Fibroblast of villous mesenchyme (primary cell): ENCODE measurements around the gene ZNF668. TPM values are rescaled to one million over a fixed set of nuclear protein-coding genes. Genes with fewer than 3 reads are reported as not detected.

Source experiments
- DNase-seq: peaks from one replicate; pipeline ENCODE4 v3.0.0-alpha.2; 2010; ENCODE audit warnings: low read depth
- H3K4me3 ChIP-seq: 2 replicates; pipeline ENCODE4 v1.5.1; 2011; ENCODE audit warnings: low read depth, mild to moderate bottlenecking, low read length
- total RNA-seq: library from RNA; depleted of rRNA; stranded (reverse); fragments of >200 nt; gene quantifications from 2 replicates; pipeline ENCODE4 v1.2.3, GENCODE V29; 2012
- TF ChIP-seq, protein P1 (sequence below): IDR thresholded peaks from 2 replicates; pipeline ENCODE4 v1.5.1; 2012; ENCODE audit warnings: low read depth, mild to moderate bottlenecking, low read length; ENCODE audit not compliant: insufficient read depth

Gene ZNF668
- 16.0 and 27.1 TPM in 2 replicates for total RNA-seq

GRCh38 chr16:31073970-31074813 is at the start of gene ZNF668, which contains the start of gene ZNF646:
Gene ZNF668, minus strand, starts transcription at chr16:31074240. Its CDS starts 9,781 bp downstream, at chr16:31064459.
Gene ZNF646, plus strand, starts transcription at chr16:31074422. Its CDS starts 1,903 bp downstream, at chr16:31076325.
- TF ChIP-seq, protein P1, sequence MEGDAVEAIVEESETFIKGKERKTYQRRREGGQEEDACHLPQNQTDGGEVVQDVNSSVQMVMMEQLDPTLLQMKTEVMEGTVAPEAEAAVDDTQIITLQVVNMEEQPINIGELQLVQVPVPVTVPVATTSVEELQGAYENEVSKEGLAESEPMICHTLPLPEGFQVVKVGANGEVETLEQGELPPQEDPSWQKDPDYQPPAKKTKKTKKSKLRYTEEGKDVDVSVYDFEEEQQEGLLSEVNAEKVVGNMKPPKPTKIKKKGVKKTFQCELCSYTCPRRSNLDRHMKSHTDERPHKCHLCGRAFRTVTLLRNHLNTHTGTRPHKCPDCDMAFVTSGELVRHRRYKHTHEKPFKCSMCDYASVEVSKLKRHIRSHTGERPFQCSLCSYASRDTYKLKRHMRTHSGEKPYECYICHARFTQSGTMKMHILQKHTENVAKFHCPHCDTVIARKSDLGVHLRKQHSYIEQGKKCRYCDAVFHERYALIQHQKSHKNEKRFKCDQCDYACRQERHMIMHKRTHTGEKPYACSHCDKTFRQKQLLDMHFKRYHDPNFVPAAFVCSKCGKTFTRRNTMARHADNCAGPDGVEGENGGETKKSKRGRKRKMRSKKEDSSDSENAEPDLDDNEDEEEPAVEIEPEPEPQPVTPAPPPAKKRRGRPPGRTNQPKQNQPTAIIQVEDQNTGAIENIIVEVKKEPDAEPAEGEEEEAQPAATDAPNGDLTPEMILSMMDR, result no peak
- DNase-seq, result peak; percentile 100
- H3K4me3 ChIP-seq, result peak within 1 kb of the TSS; percentile 95

DNA sequence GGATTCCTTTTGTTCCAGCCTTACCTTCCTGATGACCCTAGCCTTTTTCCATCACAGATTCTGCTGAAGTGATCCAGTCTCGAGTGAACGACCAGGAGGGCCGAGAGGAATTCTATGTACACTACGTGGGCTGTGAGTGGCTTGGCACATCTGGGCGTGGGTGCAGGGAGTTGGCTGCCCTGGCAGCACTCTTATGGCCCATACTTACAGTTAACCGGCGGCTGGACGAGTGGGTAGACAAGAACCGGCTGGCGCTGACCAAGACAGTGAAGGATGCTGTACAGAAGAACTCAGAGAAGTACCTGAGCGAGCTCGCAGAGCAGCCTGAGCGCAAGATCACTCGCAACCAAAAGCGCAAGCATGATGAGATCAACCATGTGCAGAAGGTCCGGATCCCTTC is 46.1 kb upstream of the ZNF668 start:
- TF ChIP-seq, protein P1, result no peak
- H3K4me3 ChIP-seq, result no peak overlapping the region
- DNase-seq, result no peak

GRCh38 chr16:31118223-31119155 is 44.4 kb upstream of the ZNF668 start:
- peak; percentile 80 for DNase-seq
- TF ChIP-seq, protein P1, result no peak
- H3K4me3 ChIP-seq, result peak overlapping the region; percentile 82

DNA sequence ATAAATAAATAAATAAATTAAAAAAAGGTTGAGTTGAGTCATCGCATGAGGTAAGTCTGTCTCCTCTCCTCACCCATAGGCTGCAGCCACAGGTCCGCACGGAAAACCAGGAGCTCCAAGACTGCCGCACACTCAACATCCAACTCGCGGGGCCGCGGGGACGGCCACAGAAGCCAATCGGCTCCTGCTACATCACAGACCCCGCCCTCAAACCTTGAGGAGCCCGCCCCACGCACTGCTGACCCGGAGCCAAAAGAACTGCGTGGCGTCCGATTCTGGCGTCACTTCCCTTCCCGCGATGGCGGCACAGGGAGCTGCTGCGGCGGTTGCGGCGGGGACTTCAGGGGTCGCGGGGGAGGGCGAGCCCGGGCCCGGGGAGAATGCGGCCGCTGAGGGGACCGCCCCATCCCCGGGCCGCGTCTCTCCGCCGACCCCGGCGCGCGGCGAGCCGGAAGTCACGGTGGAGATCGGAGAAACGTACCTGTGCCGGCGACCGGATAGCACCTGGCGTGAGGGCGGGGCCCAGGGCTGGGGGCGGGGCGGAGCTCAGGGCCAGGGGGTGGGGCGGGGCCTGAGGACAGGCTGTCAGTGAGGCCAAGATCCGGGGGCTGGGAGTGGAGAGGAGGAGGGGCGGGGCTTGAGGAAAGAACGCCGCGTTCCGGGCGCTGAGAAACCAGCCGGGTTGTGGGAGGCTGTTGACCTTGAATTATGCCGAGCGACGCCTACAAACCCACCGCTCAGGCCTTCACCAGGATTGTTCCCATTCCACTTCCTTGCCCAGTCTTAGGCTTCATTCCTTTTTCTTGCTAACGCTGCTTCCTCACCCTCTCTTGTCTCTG is 43.6 kb upstream of the ZNF668 start, which contains the start of gene KAT8:
Gene KAT8 (plus strand): TSS at position 281 of the 839 bp plus-strand sequence. CDS start 18 bp downstream, at position 299.
- peak; percentile 98 for DNase-seq
- TF ChIP-seq, protein P1, result no peak
- peak within 1 kb of the TSS; percentile 82 for H3K4me3 ChIP-seq

DNA sequence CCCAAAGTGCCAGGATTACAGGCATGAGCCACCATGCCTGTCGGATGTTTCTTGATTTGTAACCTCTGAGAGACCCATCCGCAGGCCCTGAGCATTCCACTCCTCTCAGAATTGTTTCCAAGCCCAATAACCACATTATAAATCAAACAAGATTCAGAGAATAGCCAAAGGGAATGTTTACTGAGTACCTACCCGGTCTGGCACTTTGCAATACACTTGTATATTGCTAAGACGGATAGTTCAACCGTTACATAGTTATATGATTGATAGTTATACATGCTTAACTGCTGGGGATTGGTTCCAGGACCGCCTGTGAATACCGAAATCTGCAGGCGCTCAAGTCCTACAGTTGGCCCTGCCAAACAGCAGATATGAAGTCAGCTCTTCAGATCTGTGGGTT is 40.4 kb upstream of the ZNF668 start:
- TF ChIP-seq, protein P1, result no peak
- no peak for DNase-seq

More for the DNA sequence above, 40.4 kb upstream of the ZNF668 start:
- H3K4me3 ChIP-seq, result no peak overlapping the region
